OCI-LY7 (cell line): ENCODE results near the gene BMPR1B. TPM values are rescaled to one million over a fixed set of nuclear protein-coding genes. Genes with fewer than 3 reads are reported as not detected.

Experiments used
- BruUV-seq: library from RNA; stranded (reverse); fragments of 400-500 nt; replicated peaks from 2 replicates; lab custom pipeline; 2021; lab: Mats Ljungman, UMichigan
- CTCF ChIA-PET: fragments of 300-600 bp; sonication (Branson Sonifier 250); formaldehyde crosslinking; loops from one replicate; lab custom pipeline; 2022; ENCODE audit warnings: antibody characterized with exemption; ENCODE audit not compliant: unreplicated experiment; lab: Charles Lee
- POLR2A ChIA-PET: fragments of 300-600 bp; sonication (Branson Sonifier 250); formaldehyde crosslinking; loops from one replicate; lab custom pipeline; 2022; ENCODE audit warnings: antibody characterized with exemption; lab: Charles Lee
- DNase-seq: peaks from one replicate; pipeline ENCODE4 v3.0.0-alpha.2; 2015; ENCODE audit warnings: low spot score
- H2AFZ ChIP-seq: fragments of 200-600 bp; sonication (generic), shearing (Covaris generic); 2 replicates; pipeline ENCODE4 v1.6.1; 2014; ENCODE audit warnings: mild to moderate bottlenecking, antibody characterized with exemption, low read length, moderate library complexity
- H3K27ac ChIP-seq: fragments of 200-600 bp; sonication (generic); 2 replicates; pipeline ENCODE4 v1.5.1; 2014; ENCODE audit warnings: mixed run types, low read depth, mild to moderate bottlenecking, moderate library complexity, low read length, inconsistent platforms; ENCODE audit not compliant: poor library complexity, severe bottlenecking
- H3K36me3 ChIP-seq: fragments of 200-600 bp; sonication (generic); 2 replicates; pipeline ENCODE4 v1.6.1; 2014; ENCODE audit warnings: mild to moderate bottlenecking, antibody characterized with exemption, low read length, moderate library complexity, mixed read lengths; ENCODE audit not compliant: insufficient read depth
- H3K4me1 ChIP-seq: fragments of 200-600 bp; sonication (generic); 2 replicates; pipeline ENCODE4 v1.5.1; 2014; ENCODE audit warnings: mild to moderate bottlenecking, low read length; ENCODE audit not compliant: insufficient read depth, poor library complexity, severe bottlenecking
- H3K4me2 ChIP-seq: fragments of 200-600 bp; sonication (generic); 2 replicates; pipeline ENCODE4 v1.6.1; 2014; ENCODE audit warnings: mild to moderate bottlenecking, low read length
- H3K4me3 ChIP-seq: fragments of 200-600 bp; sonication (generic); 2 replicates; pipeline ENCODE4 v1.5.1; 2014; ENCODE audit warnings: mild to moderate bottlenecking, low read depth, low read length; ENCODE audit not compliant: poor library complexity, severe bottlenecking
- H3K79me2 ChIP-seq: fragments of 200-600 bp; sonication (generic); 2 replicates; pipeline ENCODE4 v1.6.1; 2016; ENCODE audit warnings: low read depth, mild to moderate bottlenecking, low read length, moderate library complexity, mixed read lengths; ENCODE audit not compliant: insufficient read depth
- H3K9me2 ChIP-seq: fragments of 200-600 bp; sonication (generic); 2 replicates; pipeline ENCODE4 v1.6.1; 2016; ENCODE audit warnings: mild to moderate bottlenecking, low read length, mixed read lengths; ENCODE audit not compliant: insufficient read depth
- H3K9me3 ChIP-seq: fragments of 200-600 bp; sonication (generic); 2 replicates; pipeline ENCODE4 v1.6.1; 2014; ENCODE audit warnings: mild to moderate bottlenecking, mixed run types, low read length, mixed read lengths
- H4K20me1 ChIP-seq: fragments of 200-600 bp; sonication (generic); 2 replicates; pipeline ENCODE4 v1.6.1; 2014; ENCODE audit warnings: mild to moderate bottlenecking, antibody characterized with exemption, low read length, moderate library complexity, mixed read lengths; ENCODE audit not compliant: insufficient read depth
- CTCF ChIP-seq: fragments of 200-600 bp; sonication (generic); conservative IDR thresholded peaks from 2 replicates; pipeline ENCODE4 v1.5.1; 2014; ENCODE audit warnings: mild to moderate bottlenecking, antibody characterized with exemption, low read length, moderate library complexity, mixed read lengths
- EZH2phosphoT487 ChIP-seq: fragments of 200-600 bp; sonication (generic); IDR thresholded peaks from 2 replicates; pipeline ENCODE4 v1.6.1; 2018; ENCODE audit warnings: low read depth, borderline replicate concordance, mild to moderate bottlenecking, mixed run types, antibody characterized with exemption, low read length, moderate library complexity, mixed read lengths
- intact Hi-C: fragments of 100-400 bp; cut with micrococcal nuclease; formaldehyde crosslinking; loops from one replicate; pipeline ENCODE4 v1.10.0; 2022; ENCODE audit not compliant: unreplicated experiment
- total RNA-seq, 2 experiments: library from RNA; depleted of rRNA in 1 of 2; stranded (reverse); fragments of >200 nt in 1 of 2; shearing (Covaris generic) in 1 of 2; gene quantifications; 2 replicates each; pipeline ENCODE4 v1.2.3, GENCODE V29; 2014 to 2022

The BMPR1B gene
- total RNA-seq, 2 experiments from 2014 or later = not detected

- Histone ChIP-seq H2AFZ (peak overlapping the region; percentile 10; the same call in 1 of the 2 replicates), H3K4me2 (peak overlapping the region; percentile 38), H3K36me3 (no peaks in the 10 kb centered on the region), H3K9me2 (no peaks in the 10 kb centered on the region), H4K20me1 (no peaks in the 10 kb centered on the region), H3K4me1 (peaks cover 56% of the 10 kb centered on the region), H3K79me2 (no peaks in the 10 kb centered on the region), H3K4me3 (no peak overlapping the region), H3K9me3 (no peaks in the 10 kb centered on the region), H3K27ac (peak overlapping the region; percentile 80)
- BruUV-seq = no TSS peak
- CTCF ChIA-PET = interaction anchor here (0.5 kb wide), 1 partner anchor 9 kb away, joined by 3 read pairs; no protein-coding TSS in a partner anchor
- intact Hi-C loops = no loop called here
- POLR2A ChIA-PET = no interaction called here
- DNase-seq = peak; percentile 75
- no peak for TF ChIP-seq CTCF
- TF ChIP-seq EZH2phosphoT487 = no peak
Observed at GRCh38 chr4:95188701-95189370, 431.1 kb downstream of the BMPR1B start.

GRCh38 chr4:95190751-95191436 is 433.1 kb downstream of the BMPR1B start:
- ChIA-PET CTCF (no interaction called here), POLR2A (no interaction called here)
- BruUV-seq = no TSS peak
- H3K27ac ChIP-seq = peak overlapping the region; percentile 59
- no peak overlapping the region for H3K4me3 ChIP-seq
- no peak for TF ChIP-seq EZH2phosphoT487
- no peak for TF ChIP-seq CTCF
- H3K36me3 ChIP-seq = no peaks in the 10 kb centered on the region
- no peak overlapping the region for H2AFZ ChIP-seq
- H3K79me2 ChIP-seq = no peaks in the 10 kb centered on the region
- H3K4me2 ChIP-seq = no peak overlapping the region
- H3K9me3 ChIP-seq = no peaks in the 10 kb centered on the region
- intact Hi-C loops = no loop called here
- no peaks in the 10 kb centered on the region for H4K20me1 ChIP-seq
- peaks cover 75% of the 10 kb centered on the region for H3K4me1 ChIP-seq
- H3K9me2 ChIP-seq = no peaks in the 10 kb centered on the region
- no peak for DNase-seq

GRCh38 chr4:95191537-95191936 is 433.8 kb downstream of the BMPR1B start:
- POLR2A ChIA-PET = no interaction called here
- Histone ChIP-seq H3K79me2 (no peaks in the 10 kb centered on the region), H3K4me2 (no peak overlapping the region), H3K27ac (peak overlapping the region; percentile 59), H3K4me1 (peaks cover 79% of the 10 kb centered on the region), H3K36me3 (no peaks in the 10 kb centered on the region), H3K9me3 (no peaks in the 10 kb centered on the region), H3K9me2 (no peaks in the 10 kb centered on the region), H3K4me3 (no peak overlapping the region), H4K20me1 (no peaks in the 10 kb centered on the region), H2AFZ (no peak overlapping the region)
- no peak for DNase-seq
- BruUV-seq = no TSS peak
- CTCF ChIA-PET = no interaction called here
- TF ChIP-seq CTCF (no peak), EZH2phosphoT487 (no peak)
- intact Hi-C loops = no loop called here
